NCI-H1105 treated with DMSO at 0.1 percent for 48 hours (cell line): ENCODE data around the gene GRAMD1B.
"Not testable (repeated sequence)": the region's sequence is repeated elsewhere in the genome, so short reads cannot be mapped to it uniquely, and the experiment has no call there.

Source experiments
- DNase-seq: peaks from one replicate; lab custom pipeline; 2025; lab: John Stamatoyannopoulos, UW

GRAMD1B gene

GRCh38 chr11:123641495-123641840 lies 211.4 kb downstream of the GRAMD1B start:
- DNase-seq: no peak

GRCh38 chr11:123642435-123642834 lies 212.4 kb downstream of the GRAMD1B start:
- no peak for DNase-seq

GRCh38 chr11:123645286-123645975 lies 215.4 kb downstream of the GRAMD1B start:
- DNase-seq: no peak

GRCh38 chr11:123650901-123651300 lies 220.8 kb downstream of the GRAMD1B start:
- DNase-seq: no peak

GRCh38 chr11:123652599-123652998 lies 222.5 kb downstream of the GRAMD1B start:
- no peak for DNase-seq

GRCh38 chr11:123653483-123653826 lies 223.4 kb downstream of the GRAMD1B start:
- no peak for DNase-seq

- DNase-seq: peak; percentile 75
Measured at GRCh38 chr11:123653827-123654565, 223.9 kb downstream of the GRAMD1B start.

GRCh38 chr11:123654566-123655081 lies 224.6 kb downstream of the GRAMD1B start, which contains the start of gene SCN3B:
Gene SCN3B (minus strand): TSS chr11:123654624. CDS start chr11:123653801, 823 bp downstream.
- peak; percentile 96 for DNase-seq

- DNase-seq: no peak
Measured at GRCh38 chr11:123659311-123659710, 229.2 kb downstream of the GRAMD1B start.

GRCh38 chr11:123659965-123660364 lies 229.9 kb downstream of the GRAMD1B start:
- DNase-seq: not testable (repeated sequence)

- no peak for DNase-seq
Measured at GRCh38 chr11:123665306-123665705, 235.2 kb downstream of the GRAMD1B start.

GRCh38 chr11:123670081-123670480 lies 240.0 kb downstream of the GRAMD1B start:
- no peak for DNase-seq

- DNase-seq: no peak
Measured at GRCh38 chr11:123671534-123671933, 241.5 kb downstream of the GRAMD1B start.

GRCh38 chr11:123672568-123672967 lies 242.5 kb downstream of the GRAMD1B start:
- no peak for DNase-seq

GRCh38 chr11:123674297-123674696 lies 244.2 kb downstream of the GRAMD1B start:
- DNase-seq: no peak
